Glutamatergic neuron (in vitro differentiated cells): ENCODE measurements around the gene NACAD. TPM values are rescaled to one million over a fixed set of nuclear protein-coding genes. Genes with fewer than 3 reads are reported as not detected.

ENCODE experiments used
- DNase-seq: peaks from one replicate; pipeline ENCODE4 v3.0.0; 2022
- H3K27ac Mint-ChIP-seq: one replicate; pipeline ENCODE4 v1.8.0; 2020; ENCODE audit warnings: mild to moderate bottlenecking, mixed read lengths, inconsistent platforms; ENCODE audit not compliant: unreplicated experiment
- H3K27me3 Mint-ChIP-seq: one replicate; pipeline ENCODE4 v1.8.0; 2020; ENCODE audit warnings: mild to moderate bottlenecking, moderate library complexity, mixed read lengths, inconsistent platforms; ENCODE audit not compliant: unreplicated experiment
- H3K36me3 Mint-ChIP-seq: one replicate; pipeline ENCODE4 v1.8.0; 2020; ENCODE audit warnings: mild to moderate bottlenecking, mixed read lengths, inconsistent platforms; ENCODE audit not compliant: unreplicated experiment
- H3K4me1 Mint-ChIP-seq: one replicate; pipeline ENCODE4 v1.8.0; 2020; ENCODE audit warnings: mild to moderate bottlenecking, low read depth, mixed read lengths, inconsistent platforms; ENCODE audit not compliant: unreplicated experiment
- H3K4me3 Mint-ChIP-seq: one replicate; pipeline ENCODE4 v1.8.0; 2020; ENCODE audit warnings: mild to moderate bottlenecking, mixed read lengths, inconsistent platforms; ENCODE audit not compliant: unreplicated experiment
- H3K9me3 Mint-ChIP-seq: one replicate; pipeline ENCODE4 v1.8.0; 2020; ENCODE audit warnings: mild to moderate bottlenecking, moderate library complexity, mixed read lengths, inconsistent platforms; ENCODE audit not compliant: unreplicated experiment
- CTCF ChIP-seq: fragments of 200-600 bp; sonication (generic); IDR thresholded peaks from one replicate; pipeline ENCODE4 v1.5.0; 2021; ENCODE audit not compliant: partially characterized antibody, unreplicated experiment
- total RNA-seq: library from RNA; stranded (reverse); fragmentation: NEBNext Ultra II Directional; extraction: Animal tissue kit (Norgen Biotek cat#: 25700); gene quantifications from one replicate; pipeline ENCODE4 v1.2.1, GENCODE V29; 2021; ENCODE audit not compliant: unreplicated experiment

NACAD gene
- total RNA-seq, 1 donor from 2014 or later, result 125 TPM

GRCh38 chr7:45072131-45073030 lies 16.4 kb downstream of the NACAD start:
- TF ChIP-seq CTCF, result no peak
- no peak for DNase-seq
- H3K4me1 Mint-ChIP-seq, result peaks cover 38% of the 10 kb centered on the region
- peaks cover 19% of the 10 kb centered on the region for H3K9me3 Mint-ChIP-seq
- peak overlapping the region; percentile 81 for H3K27ac Mint-ChIP-seq
- peaks cover 15% of the 10 kb centered on the region for H3K27me3 Mint-ChIP-seq
- H3K4me3 Mint-ChIP-seq, result peak overlapping the region; percentile 51
- peaks cover 6% of the 10 kb centered on the region for H3K36me3 Mint-ChIP-seq

- Mint-ChIP-seq H3K4me3 (peak overlapping the region; percentile 64), H3K27me3 (peaks cover 12% of the 10 kb centered on the region), H3K4me1 (peaks cover 38% of the 10 kb centered on the region), H3K27ac (peak overlapping the region; percentile 81), H3K9me3 (peaks cover 16% of the 10 kb centered on the region), H3K36me3 (peaks cover 6% of the 10 kb centered on the region)
- no peak for TF ChIP-seq CTCF
- DNase-seq, result no peak
These were observed 17.2 kb downstream of the NACAD start for GRCh38 chr7:45071528-45071927.

- TF ChIP-seq CTCF, result no peak
- Mint-ChIP-seq H3K9me3 (peaks cover 14% of the 10 kb centered on the region), H3K4me3 (no peak overlapping the region), H3K27ac (peak overlapping the region; percentile 77), H3K4me1 (peaks cover 38% of the 10 kb centered on the region), H3K27me3 (peaks cover 11% of the 10 kb centered on the region), H3K36me3 (peaks cover 6% of the 10 kb centered on the region)
- DNase-seq, result no peak
These were observed 18.5 kb downstream of the NACAD start for GRCh38 chr7:45070254-45070642.

- Mint-ChIP-seq H3K27me3 (peaks cover 9% of the 10 kb centered on the region), H3K9me3 (peaks cover 12% of the 10 kb centered on the region), H3K4me3 (no peak overlapping the region), H3K4me1 (peaks cover 38% of the 10 kb centered on the region), H3K36me3 (peaks cover 6% of the 10 kb centered on the region), H3K27ac (peak overlapping the region; percentile 77)
- TF ChIP-seq CTCF, result peak; percentile 22
- DNase-seq, result no peak
These were observed 19.1 kb downstream of the NACAD start for GRCh38 chr7:45069444-45070253.
